Measurements from ENCODE around the gene PLIN4. TPM values are rescaled to one million over a fixed set of nuclear protein-coding genes. Genes with fewer than 3 reads are reported as not detected.

The PLIN4 gene
- total and polyA plus RNA-seq, 10 of the 15 experiments (the other 5 are each of a cell fraction or from before 2014, with no cell fraction given), result 0.01 to 0.11 (median 0.05) TPM; not detected in 2

GRCh38 chr19:4499855-4500254, 18.4 kb downstream of the PLIN4 start (continued):
- TF ChIP-seq PRDM15 (CRISPR knock-in tag; IDR thresholded peaks at IDR 0.05) (no peak), STAT3 (IDR thresholded peaks at IDR 0.05; ENCODE audit: low read depth, low read length) (no peak), GATAD2B (conservative IDR thresholded peaks at IDR 0.05; ENCODE audit: low read depth) (no peak), NKRF (conservative IDR thresholded peaks at IDR 0.05) (no peak), KDM1A (IDR thresholded peaks at IDR 0.05; ENCODE audit: borderline replicate concordance) (no peak)

- no peak for ATAC-seq
- no TSS peak for BruUV-seq (replicated peaks)
- H3K27me3 ChIP-seq (replicated peaks in 1 of 2; ENCODE audit: control insufficient read depth in 2 of 2, insufficient read depth in 2 of 2, low read length in 1 of 2), result no peaks in the 10 kb centered on the region
- H3K27ac ChIP-seq (ENCODE audit: control insufficient read depth, insufficient read depth), result no peak overlapping the region
- H3K79me2 ChIP-seq (ENCODE audit: control insufficient read depth, insufficient read depth, low read length), result no peaks in the 10 kb centered on the region
- SMC1A ChIA-PET (ENCODE audit: uncharacterized antibody, unreplicated experiment), result no interaction called here
- H3K9me3 ChIP-seq (replicated peaks; ENCODE audit: control insufficient read depth, insufficient read depth, low read length), result no peaks in the 10 kb centered on the region
- H3K4me3 ChIP-seq, result no peak overlapping the region
- RAD21 ChIA-PET (ENCODE audit: unreplicated experiment), result no interaction called here
- H3K36me3 ChIP-seq (ENCODE audit: control insufficient read depth in 2 of 2, insufficient read depth in 2 of 2, low read length in 1 of 2), result peaks cover 0 to 2% of the 10 kb centered on the region in 2 experiments; a peak in 2 of 4 replicates
- H4K20me1 ChIP-seq (ENCODE audit: control insufficient read depth, insufficient read depth), result no peaks in the 10 kb centered on the region
- no peak overlapping the region for H3K9ac ChIP-seq (ENCODE audit: control insufficient read depth, insufficient read depth, low read length)
- WGBS (ENCODE audit: insufficient coverage, insufficient replicate concordance, low lambda C conversion rate, missing lambda C conversion rate), result 96% methylated on average over 19 of the region's 23 CpGs
- POLR2A ChIA-PET, result no interaction called here
- DNase-seq (ENCODE audit: low read depth, low spot score), result no peak
- in situ Hi-C loops (cut with MboI), result no loop called here
- no peak overlapping the region for H3K4me2 ChIP-seq (ENCODE audit: control insufficient read depth, insufficient read depth)
- no peak overlapping the region for H2AFZ ChIP-seq (ENCODE audit: control insufficient read depth, low read depth, low read length)
- CTCF ChIA-PET, result no interaction called here
- no peak for FAIRE-seq
- no peak for TF ChIP-seq ZBED1 (IDR thresholded peaks at IDR 0.05; ENCODE audit: borderline replicate concordance)
- TF ChIP-seq ZNF592 (IDR thresholded peaks at IDR 0.05), result no peak
- TF ChIP-seq MYB (IDR thresholded peaks at IDR 0.05; ENCODE audit: borderline replicate concordance, low read depth, low read length), result no peak
- no peak for TF ChIP-seq PKNOX1 (IDR thresholded peaks at IDR 0.05)
- no peak for TF ChIP-seq RUNX3 (IDR thresholded peaks at IDR 0.05; ENCODE audit: low read length)
- intact Hi-C loops (cut with micrococcal nuclease; ENCODE audit: unreplicated experiment), result no loop called here
- no peaks in the 10 kb centered on the region for H3K4me1 ChIP-seq (ENCODE audit: control insufficient read depth, insufficient read depth, low read length)
Measured at GRCh38 chr19:4499318-4499717, 19.0 kb downstream of the PLIN4 start.
